ENCODE data around the gene NAA10.
A peak's percentile ranks its signal among the peaks of the same experiment; 100 is the strongest.

NAA10 gene

GRCh38 chrX:153884136-153884535 is 50.7 kb downstream of the NAA10 start:
- Histone ChIP-seq H3K27me3 (ENCODE audit: insufficient read depth, poor library complexity, severe bottlenecking) (no peaks in the 10 kb centered on the region), H3K36me3 (ENCODE audit: low read depth) (no peaks in the 10 kb centered on the region), H3K4me1 (ENCODE audit: insufficient read depth, poor library complexity, severe bottlenecking) (peaks cover 9% of the 10 kb centered on the region), H3K27ac (ENCODE audit: poor library complexity, severe bottlenecking) (peak overlapping the region; percentile 54), H3K4me3 (ENCODE audit: severe bottlenecking) (no peak overlapping the region), H3K9me3 (ENCODE audit: severe bottlenecking) (no peaks in the 10 kb centered on the region)
- DNase-seq (ENCODE audit: low spot score) (no peak), ATAC-seq (ENCODE audit: low read depth) (no peak)
- no peak for TF ChIP-seq CTCF (IDR thresholded peaks at IDR 0.05; ENCODE audit: poor library complexity, severe bottlenecking)

- Histone ChIP-seq H3K27ac (ENCODE audit: poor library complexity, severe bottlenecking) (peak overlapping the region; percentile 54), H3K4me1 (ENCODE audit: insufficient read depth, poor library complexity, severe bottlenecking) (peaks cover 9% of the 10 kb centered on the region), H3K9me3 (ENCODE audit: severe bottlenecking) (no peaks in the 10 kb centered on the region), H3K27me3 (ENCODE audit: insufficient read depth, poor library complexity, severe bottlenecking) (no peaks in the 10 kb centered on the region), H3K36me3 (ENCODE audit: low read depth) (no peaks in the 10 kb centered on the region), H3K4me3 (ENCODE audit: severe bottlenecking) (no peak overlapping the region)
- peak; percentile 31 for DNase-seq (ENCODE audit: low spot score)
- ATAC-seq (ENCODE audit: low read depth): no peak
- no peak for TF ChIP-seq CTCF (IDR thresholded peaks at IDR 0.05; ENCODE audit: poor library complexity, severe bottlenecking)
Observed at GRCh38 chrX:153883163-153883843, 51.5 kb downstream of the NAA10 start.

- H3K27me3 ChIP-seq (ENCODE audit: insufficient read depth, poor library complexity, severe bottlenecking): no peaks in the 10 kb centered on the region
- H3K27ac ChIP-seq (ENCODE audit: poor library complexity, severe bottlenecking): peak overlapping the region; percentile 54
- ATAC-seq (ENCODE audit: low read depth): no peak
- TF ChIP-seq CTCF (IDR thresholded peaks at IDR 0.05; ENCODE audit: poor library complexity, severe bottlenecking): no peak
- H3K4me1 ChIP-seq (ENCODE audit: insufficient read depth, poor library complexity, severe bottlenecking): peaks cover 9% of the 10 kb centered on the region
- H3K36me3 ChIP-seq (ENCODE audit: low read depth): no peaks in the 10 kb centered on the region
- no peaks in the 10 kb centered on the region for H3K9me3 ChIP-seq (ENCODE audit: severe bottlenecking)
- no peak overlapping the region for H3K4me3 ChIP-seq (ENCODE audit: severe bottlenecking)
- DNase-seq (ENCODE audit: low spot score): peak; percentile 23
Observed at GRCh38 chrX:153882557-153882956, 52.3 kb downstream of the NAA10 start.

- H3K4me1 ChIP-seq (ENCODE audit: insufficient read depth, poor library complexity, severe bottlenecking): peaks cover 9% of the 10 kb centered on the region
- H3K27me3 ChIP-seq (ENCODE audit: insufficient read depth, poor library complexity, severe bottlenecking): no peaks in the 10 kb centered on the region
Observed at GRCh38 chrX:153882086-153882498, 52.7 kb downstream of the NAA10 start.

More at GRCh38 chrX:153882086-153882498, 52.7 kb downstream of the NAA10 start:
- no peaks in the 10 kb centered on the region for H3K9me3 ChIP-seq (ENCODE audit: severe bottlenecking)
- ATAC-seq (ENCODE audit: low read depth): peak; percentile 38; the same call in 2 of the 3 replicates
- H3K27ac ChIP-seq (ENCODE audit: poor library complexity, severe bottlenecking): peak overlapping the region; percentile 54
- no peaks in the 10 kb centered on the region for H3K36me3 ChIP-seq (ENCODE audit: low read depth)
- TF ChIP-seq CTCF (IDR thresholded peaks at IDR 0.05; ENCODE audit: poor library complexity, severe bottlenecking): no peak
- no peak overlapping the region for H3K4me3 ChIP-seq (ENCODE audit: severe bottlenecking)
- peak; percentile 34 for DNase-seq (ENCODE audit: low spot score)

All from RWPE2 (cell line).